GM21717 (cell line): Measurements from ENCODE around the gene RNF8.
"Not testable (repeated sequence)": the region's sequence is repeated elsewhere in the genome, so short reads cannot be mapped to it uniquely, and the experiment has no call there.

Experiments
- ATAC-seq: cut with Tn5 transposase; IDR thresholded peaks from one replicate; pipeline ENCODE4 v1.9.1; 2021; ENCODE audit warnings: mild to moderate bottlenecking, moderate library complexity; ENCODE audit not compliant: unreplicated experiment

The RNF8 gene

DNA sequence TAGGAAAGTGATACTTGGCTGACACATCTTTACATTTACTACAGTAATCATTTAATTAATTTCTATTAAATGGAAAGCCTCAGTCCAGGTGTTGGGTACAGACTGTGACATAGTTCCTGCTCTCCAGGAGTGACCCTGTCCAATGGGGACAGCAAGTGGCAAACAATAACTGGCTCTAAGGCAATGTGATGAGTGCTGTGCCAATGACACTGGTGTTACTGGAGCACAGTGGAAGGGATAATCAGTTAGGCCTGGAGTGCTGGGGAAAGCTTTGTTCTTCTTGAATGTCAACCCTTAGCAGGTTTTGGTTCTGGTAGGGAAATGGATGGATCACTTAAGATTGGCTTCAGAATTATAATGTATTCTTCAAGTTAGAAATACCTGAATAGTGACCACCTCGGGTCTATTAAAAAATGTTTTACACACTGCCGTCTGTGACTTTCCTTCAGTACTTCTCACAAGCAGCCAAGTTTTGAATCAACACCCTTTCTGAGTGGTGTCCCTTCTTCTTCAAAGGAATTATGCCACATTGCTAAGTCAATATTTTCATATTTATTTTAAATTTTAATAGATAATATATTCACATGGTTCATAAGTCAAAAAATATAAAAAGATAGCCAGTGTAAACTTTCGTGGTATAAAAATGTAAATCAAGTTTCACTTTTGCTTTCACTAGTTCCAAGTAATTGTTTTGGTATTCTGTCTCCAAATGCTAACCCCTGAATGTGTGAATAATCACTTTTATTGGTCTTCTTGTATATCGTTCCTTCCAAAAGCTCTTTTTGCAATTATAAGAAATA lies 88.8 kb downstream of the RNF8 start:
- no peak for ATAC-seq

- ATAC-seq = not testable (repeated sequence)
These were observed 89.4 kb downstream of the RNF8 start for GRCh38 chr6:37443216-37443542.
